Stimulated activated CD8-positive, alpha-beta memory T cell treated with anti-CD3 and anti-CD28 coated beads, Interleukin-4, amount 100 ng/mL, for 4 hours (primary cell): ENCODE data around the gene GAGE2A.
"Not testable (repeated sequence)": the region's sequence is repeated elsewhere in the genome, so short reads cannot be mapped to it uniquely, and the experiment has no call there.

Experiments
- DNase-seq, 2 donors: peaks; one replicate each; pipeline ENCODE4 v3.0.0-alpha.2; 2020; ENCODE audit warnings: low read depth in 2 of 2, low spot score in 1 of 2

Gene GAGE2A

GRCh38 chrX:49589196-49589595 is at the start of gene GAGE2A:
GAGE2A (plus strand) TSS chrX:49589496; CDS start chrX:49590651, 1,155 bp downstream.
- not testable (repeated sequence) for DNase-seq

GRCh38 chrX:49541433-49541832 is 47.9 kb upstream of the GAGE2A start, which contains the start of gene GAGE12D:
GAGE12D (plus strand) TSS chrX:49541733; CDS start chrX:49542888, 1,155 bp downstream.
- not testable (repeated sequence) for DNase-seq

- DNase-seq: not testable (repeated sequence)
Observed at GRCh38 chrX:49550989-49551388, 38.3 kb upstream of the GAGE2A start, which contains the start of gene GAGE12E. GAGE12E (plus strand) TSS chrX:49551289; CDS start chrX:49552444, 1,155 bp downstream.

- DNase-seq: not testable (repeated sequence)
Observed at GRCh38 chrX:49560542-49560941, 28.8 kb upstream of the GAGE2A start, which contains the start of gene GAGE12F. GAGE12F (plus strand) TSS chrX:49560842; CDS start chrX:49561997, 1,155 bp downstream.

- not testable (repeated sequence) for DNase-seq
Observed at GRCh38 chrX:49568728-49569127, 20.6 kb upstream of the GAGE2A start.

- DNase-seq: not testable (repeated sequence)
Observed at GRCh38 chrX:49569152-49569551, 20.1 kb upstream of the GAGE2A start.

- not testable (repeated sequence) for DNase-seq
Observed at GRCh38 chrX:49570100-49570499, 19.2 kb upstream of the GAGE2A start, which contains the start of gene GAGE12G. GAGE12G (plus strand) TSS chrX:49570400; CDS start chrX:49571555, 1,155 bp downstream.

- not testable (repeated sequence) for DNase-seq
Observed at GRCh38 chrX:49579649-49580048, 9.6 kb upstream of the GAGE2A start, which contains the start of gene GAGE12H. GAGE12H (plus strand) TSS chrX:49579949; CDS start chrX:49581104, 1,155 bp downstream.

- not testable (repeated sequence) for DNase-seq
Observed at GRCh38 chrX:49589769-49590478, 628 bp downstream of the GAGE2A start.

- not testable (repeated sequence) for DNase-seq
Observed at GRCh38 chrX:49590488-49590887, 1.2 kb downstream of the GAGE2A start.

- DNase-seq: not testable (repeated sequence)
Observed at GRCh38 chrX:49598720-49599119, 9.4 kb downstream of the GAGE2A start, which contains the start of gene GAGE1. GAGE1 (plus strand) TSS chrX:49599020; CDS start chrX:49600175, 1,155 bp downstream.

GRCh38 chrX:49610718-49611310 is 21.5 kb downstream of the GAGE2A start:
- DNase-seq: no peak

- no peak for DNase-seq
Observed at GRCh38 chrX:49618574-49618973, 29.3 kb downstream of the GAGE2A start.

GRCh38 chrX:49627086-49627777 is 37.9 kb downstream of the GAGE2A start:
- DNase-seq: no peak

- no peak for DNase-seq
Observed at GRCh38 chrX:49644991-49645637, 55.8 kb downstream of the GAGE2A start.
